ENCODE measurements around the gene CUX1.

DNA sequence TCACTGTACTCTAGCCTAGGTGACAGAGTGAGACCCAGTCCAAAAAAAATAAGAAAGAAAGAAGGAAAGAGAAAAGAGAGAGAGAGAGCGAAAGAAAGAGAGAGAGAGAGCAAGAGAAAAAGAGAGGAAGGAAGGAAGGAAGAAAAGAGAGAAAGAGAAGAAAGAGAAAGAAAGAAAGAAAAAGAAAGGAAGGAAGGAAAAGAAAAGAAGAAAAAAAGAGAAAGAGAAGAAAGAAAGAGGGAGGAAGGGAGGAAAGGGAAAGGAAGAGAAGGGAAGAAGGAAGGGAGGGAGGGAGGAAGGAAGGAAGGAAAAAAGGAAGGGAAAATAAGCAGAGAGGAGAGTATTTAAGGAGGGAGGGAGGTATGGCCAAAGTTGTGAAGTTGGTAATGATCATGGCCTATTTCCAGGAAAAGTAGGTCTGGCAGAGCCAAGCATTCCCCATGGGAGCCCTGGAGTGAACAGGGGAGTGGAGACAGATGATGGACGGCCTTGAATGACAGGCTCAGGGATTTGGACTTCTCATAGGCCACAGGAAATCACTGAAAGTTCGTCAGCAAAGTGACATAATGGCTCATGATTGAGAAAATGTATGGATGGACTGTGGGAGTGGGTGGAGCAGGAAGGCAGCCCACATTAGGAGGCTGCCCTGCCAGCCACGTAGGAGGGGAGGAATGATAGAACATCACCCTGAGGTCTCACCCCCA is 44.8 kb upstream of the CUX1 start:
- no peak for TF ChIP-seq SUZ12 (IDR thresholded peaks at IDR 0.05; ENCODE audit: extremely low read depth, insufficient read depth, insufficient read length)
- no peak for TF ChIP-seq ZNF274 (IDR thresholded peaks at IDR 0.05; ENCODE audit: low read depth, low read length)
- TF ChIP-seq YY1 (IDR thresholded peaks at IDR 0.05; ENCODE audit: insufficient read depth, insufficient read length): no peak

Measured in NT2/D1 (cell line).